Measurements from ENCODE around the gene IDUA. TPM values are rescaled to one million over a fixed set of nuclear protein-coding genes. Genes with fewer than 3 reads are reported as not detected.

IDUA gene
- total and polyA plus RNA-seq, 2 donors (not counting 1 experiment from before 2014, with no cell fraction given): 57.0 to 67.4 TPM

- H3K27ac ChIP-seq (ENCODE audit: low read length in 2 of 2): no peak overlapping the region
- H3K36me3 ChIP-seq (replicated peaks in 1 of 2; ENCODE audit: control extremely low read depth in 1 of 2, control insufficient read depth in 1 of 2, extremely low read depth in 1 of 2, insufficient read depth in 2 of 2, low read length in 1 of 2): peaks cover 0 to 20% of the 10 kb centered on the region in 2 experiments
- no peaks in the 10 kb centered on the region for H3K27me3 ChIP-seq (replicated peaks in 1 of 4; ENCODE audit: control extremely low read depth in 1 of 4, control insufficient read depth in 3 of 4, insufficient read depth in 4 of 4, low read length in 3 of 4)
- 96% methylated on average over 33 of the region's 33 CpGs for WGBS (ENCODE audit: insufficient coverage)
- no peak overlapping the region for H3K27ac Mint-ChIP-seq
- H3K9me3 Mint-ChIP-seq (ENCODE audit: insufficient read depth): no peaks in the 10 kb centered on the region
- no peak overlapping the region for H3K4me3 ChIP-seq (ENCODE audit: control extremely low read depth in 1 of 5, extremely low read depth in 1 of 5, insufficient read depth in 1 of 5, low read depth in 2 of 5, low read length in 4 of 5)
- H3K4me2 ChIP-seq (replicated peaks; ENCODE audit: low read depth, low read length, poor library complexity, severe bottlenecking): no peak overlapping the region
- TF ChIP-seq, protein P1, sequence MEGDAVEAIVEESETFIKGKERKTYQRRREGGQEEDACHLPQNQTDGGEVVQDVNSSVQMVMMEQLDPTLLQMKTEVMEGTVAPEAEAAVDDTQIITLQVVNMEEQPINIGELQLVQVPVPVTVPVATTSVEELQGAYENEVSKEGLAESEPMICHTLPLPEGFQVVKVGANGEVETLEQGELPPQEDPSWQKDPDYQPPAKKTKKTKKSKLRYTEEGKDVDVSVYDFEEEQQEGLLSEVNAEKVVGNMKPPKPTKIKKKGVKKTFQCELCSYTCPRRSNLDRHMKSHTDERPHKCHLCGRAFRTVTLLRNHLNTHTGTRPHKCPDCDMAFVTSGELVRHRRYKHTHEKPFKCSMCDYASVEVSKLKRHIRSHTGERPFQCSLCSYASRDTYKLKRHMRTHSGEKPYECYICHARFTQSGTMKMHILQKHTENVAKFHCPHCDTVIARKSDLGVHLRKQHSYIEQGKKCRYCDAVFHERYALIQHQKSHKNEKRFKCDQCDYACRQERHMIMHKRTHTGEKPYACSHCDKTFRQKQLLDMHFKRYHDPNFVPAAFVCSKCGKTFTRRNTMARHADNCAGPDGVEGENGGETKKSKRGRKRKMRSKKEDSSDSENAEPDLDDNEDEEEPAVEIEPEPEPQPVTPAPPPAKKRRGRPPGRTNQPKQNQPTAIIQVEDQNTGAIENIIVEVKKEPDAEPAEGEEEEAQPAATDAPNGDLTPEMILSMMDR (IDR thresholded peaks at IDR 0.05): no peak
- TF ChIP-seq EZH2 (IDR thresholded peaks at IDR 0.05; ENCODE audit: borderline replicate concordance, insufficient read depth, low read depth, low read length, poor library complexity, severe bottlenecking): no peak
- POLR2A ChIA-PET: no interaction called here
- ATAC-seq (ENCODE audit: low read depth): no peak
- H4K20me1 ChIP-seq (ENCODE audit: control insufficient read depth, insufficient read depth, low read length, poor library complexity, severe bottlenecking): peaks cover 80% of the 10 kb centered on the region
- DNase-seq: no peak
- intact Hi-C loops (cut with micrococcal nuclease): no loop called here
- CTCF ChIA-PET: no interaction called here
- peaks cover 16% of the 10 kb centered on the region for H3K4me1 Mint-ChIP-seq
- peaks cover 0 to 2% (median 0%) of the 10 kb centered on the region in 3 donors for H3K9me3 ChIP-seq (ENCODE audit: control extremely low read depth in 1 of 3, control insufficient read depth in 2 of 3, insufficient read depth in 1 of 3, low read length in 2 of 3)
- no peak overlapping the region for H2AFZ ChIP-seq (ENCODE audit: insufficient read depth, low read depth, low read length, poor library complexity, severe bottlenecking)
- H3K4me1 ChIP-seq (ENCODE audit: control insufficient read depth in 2 of 2, insufficient read depth in 2 of 2, low read length in 2 of 2): peaks cover 0 to 18% of the 10 kb centered on the region in 2 donors
- H3K79me2 ChIP-seq (ENCODE audit: control insufficient read depth, insufficient read depth, low read length): peaks cover 60% of the 10 kb centered on the region
- H3K9ac ChIP-seq (ENCODE audit: low read length): no peak overlapping the region
- H3K4me3 Mint-ChIP-seq: no peak overlapping the region
- H3K27me3 Mint-ChIP-seq: no peaks in the 10 kb centered on the region
Measured at GRCh38 chr4:948101-948935, 38.5 kb upstream of the IDUA start.

DNA sequence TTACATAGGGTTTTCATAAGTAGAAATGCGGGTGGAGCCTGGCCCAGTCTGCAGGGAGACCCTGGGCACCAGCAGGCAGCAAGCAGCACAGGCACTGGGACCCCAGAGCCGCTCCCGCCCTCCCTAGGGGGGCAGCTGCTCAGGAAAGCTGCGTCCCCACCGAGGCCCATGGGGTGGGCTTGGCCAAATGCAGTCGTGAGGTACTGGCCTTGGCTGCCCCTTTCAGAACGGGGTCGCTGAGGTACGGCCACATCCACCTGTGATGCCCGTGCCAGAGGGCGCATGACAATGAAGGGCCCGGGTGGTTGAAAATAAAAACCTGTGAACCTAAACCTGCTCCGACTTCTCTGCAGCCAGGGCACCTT is 37.9 kb upstream of the IDUA start:
- no peak overlapping the region for H3K27ac ChIP-seq (ENCODE audit: low read length in 2 of 2)
- no peaks in the 10 kb centered on the region for H3K27me3 Mint-ChIP-seq
- WGBS (ENCODE audit: insufficient coverage): 99% methylated on average over 13 of the region's 13 CpGs
- ATAC-seq (ENCODE audit: low read depth) (no peak), DNase-seq (no peak)
- peaks cover 16% of the 10 kb centered on the region for H3K4me1 Mint-ChIP-seq
- H3K79me2 ChIP-seq (ENCODE audit: control insufficient read depth, insufficient read depth, low read length): peaks cover 54% of the 10 kb centered on the region
- H3K4me1 ChIP-seq (ENCODE audit: control insufficient read depth in 2 of 2, insufficient read depth in 2 of 2, low read length in 2 of 2): peaks cover 0 to 18% of the 10 kb centered on the region in 2 donors
- CTCF ChIA-PET: no interaction called here
- no peaks in the 10 kb centered on the region for H3K9me3 Mint-ChIP-seq (ENCODE audit: insufficient read depth)
- H3K4me3 Mint-ChIP-seq: no peak overlapping the region
- peaks cover 0 to 5% (median 0%) of the 10 kb centered on the region in 3 donors for H3K9me3 ChIP-seq (ENCODE audit: control extremely low read depth in 1 of 3, control insufficient read depth in 2 of 3, insufficient read depth in 1 of 3, low read length in 2 of 3)
- H3K27ac Mint-ChIP-seq: no peak overlapping the region
- H3K4me3 ChIP-seq (ENCODE audit: control extremely low read depth in 1 of 5, extremely low read depth in 1 of 5, insufficient read depth in 1 of 5, low read depth in 2 of 5, low read length in 4 of 5): no peak overlapping the region
- intact Hi-C loops (cut with micrococcal nuclease): no loop called here
- no peak overlapping the region for H2AFZ ChIP-seq (ENCODE audit: insufficient read depth, low read depth, low read length, poor library complexity, severe bottlenecking)
- no peak overlapping the region for H3K9ac ChIP-seq (ENCODE audit: low read length)
- TF ChIP-seq, protein P1 (IDR thresholded peaks at IDR 0.05): no peak
- no peak for TF ChIP-seq EZH2 (IDR thresholded peaks at IDR 0.05; ENCODE audit: borderline replicate concordance, insufficient read depth, low read depth, low read length, poor library complexity, severe bottlenecking)
- H3K27me3 ChIP-seq (replicated peaks in 1 of 4; ENCODE audit: control extremely low read depth in 1 of 4, control insufficient read depth in 3 of 4, insufficient read depth in 4 of 4, low read length in 3 of 4): no peaks in the 10 kb centered on the region
- POLR2A ChIA-PET: no interaction called here
- H3K4me2 ChIP-seq (replicated peaks; ENCODE audit: low read depth, low read length, poor library complexity, severe bottlenecking): no peak overlapping the region
- peaks cover 74% of the 10 kb centered on the region for H4K20me1 ChIP-seq (ENCODE audit: control insufficient read depth, insufficient read depth, low read length, poor library complexity, severe bottlenecking)
- peaks cover 0 to 21% of the 10 kb centered on the region in 2 experiments for H3K36me3 ChIP-seq (replicated peaks in 1 of 2; ENCODE audit: control extremely low read depth in 1 of 2, control insufficient read depth in 1 of 2, extremely low read depth in 1 of 2, insufficient read depth in 2 of 2, low read length in 1 of 2)

Data from B cell (primary cell).